ENCODE measurements around the gene MYO7B. TPM values are rescaled to one million over a fixed set of nuclear protein-coding genes. Genes with fewer than 3 reads are reported as not detected.

The MYO7B gene
- total and polyA plus RNA-seq, 8 donors, result 0.61 to 2.4 (median 1.00) TPM

- Histone ChIP-seq H3K4me1 (peaks cover 4 to 47% of the 10 kb centered on the region in 2 donors), H3K36me3 (peaks cover 0 to 8% of the 10 kb centered on the region in 2 donors), H3K27me3 (no peaks in the 10 kb centered on the region), H3K4me3 (no peak overlapping the region), H3K9me3 (no peaks in the 10 kb centered on the region), H3K27ac (peak overlapping the region in 1 of 2 donors; percentile 48)
- ATAC-seq (no peak), DNase-seq (peak in 1 of 4 donors; percentile 28)
- TF ChIP-seq CTCF (IDR thresholded peaks at IDR 0.05), result no peak
- intact Hi-C loops (cut with DNase I), result no loop called here
These were observed 112.8 kb downstream of the MYO7B start for GRCh38 chr2:127648321-127648720.

GRCh38 chr2:127649100-127649611, 113.7 kb downstream of the MYO7B start:
- TF ChIP-seq CTCF (IDR thresholded peaks at IDR 0.05), result no peak
- DNase-seq (peak in 2 of 4 donors; percentile 41 to 72), ATAC-seq (peak; percentile 4)
- intact Hi-C loops (cut with DNase I), result no loop called here
- H3K9me3 ChIP-seq, result no peaks in the 10 kb centered on the region
- H3K4me3 ChIP-seq, result no peak overlapping the region
- H3K36me3 ChIP-seq, result peaks cover 0 to 16% of the 10 kb centered on the region in 2 donors
- no peaks in the 10 kb centered on the region for H3K27me3 ChIP-seq
- H3K4me1 ChIP-seq, result peaks cover 4 to 47% of the 10 kb centered on the region in 2 donors
- peak overlapping the region in 1 of 2 donors; percentile 41 for H3K27ac ChIP-seq

GRCh38 chr2:127649684-127650040, 114.2 kb downstream of the MYO7B start:
- H3K27ac ChIP-seq, result peak overlapping the region in 1 of 2 donors; percentile 41

GRCh38 chr2:127650041-127650784, 114.7 kb downstream of the MYO7B start:
- Histone ChIP-seq H3K27me3 (no peaks in the 10 kb centered on the region), H3K4me3 (no peak overlapping the region), H3K9me3 (no peaks in the 10 kb centered on the region), H3K36me3 (peaks cover 0 to 20% of the 10 kb centered on the region in 2 donors), H3K27ac (no peak overlapping the region), H3K4me1 (peaks cover 4 to 48% of the 10 kb centered on the region in 2 donors)
- DNase-seq (peak in 1 of 4 donors; percentile 43), ATAC-seq (no peak)
- peak; percentile 20 to 46 for TF ChIP-seq CTCF (IDR thresholded peaks at IDR 0.05)
- intact Hi-C loops (cut with DNase I), result no loop called here

More at GRCh38 chr2:127649684-127650040, 114.2 kb downstream of the MYO7B start:
- no peaks in the 10 kb centered on the region for H3K9me3 ChIP-seq
- peak; percentile 88 for ATAC-seq
- peak; percentile 76 to 92 for TF ChIP-seq CTCF (IDR thresholded peaks at IDR 0.05)
- intact Hi-C loops (cut with DNase I), result no loop called here
- DNase-seq, result peak; percentile 43 to 83 (median 78)
- H3K4me3 ChIP-seq, result no peak overlapping the region
- peaks cover 4 to 47% of the 10 kb centered on the region in 2 donors for H3K4me1 ChIP-seq
- peaks cover 0 to 20% of the 10 kb centered on the region in 2 donors for H3K36me3 ChIP-seq
- no peaks in the 10 kb centered on the region for H3K27me3 ChIP-seq

- no peaks in the 10 kb centered on the region for H3K27me3 ChIP-seq
- no peak overlapping the region for H3K4me3 ChIP-seq
- H3K9me3 ChIP-seq, result no peaks in the 10 kb centered on the region
- H3K36me3 ChIP-seq, result peaks cover 0 to 20% of the 10 kb centered on the region in 2 donors
- intact Hi-C loops (cut with DNase I), result no loop called here
- TF ChIP-seq CTCF (IDR thresholded peaks at IDR 0.05), result no peak
- peaks cover 4 to 48% of the 10 kb centered on the region in 2 donors for H3K4me1 ChIP-seq
- H3K27ac ChIP-seq, result no peak overlapping the region
- ATAC-seq (no peak), DNase-seq (peak in 1 of 4 donors; percentile 69)
These were observed 115.4 kb downstream of the MYO7B start for GRCh38 chr2:127650785-127651380.
